Eye (tissue), 1 donor: Measurements from ENCODE around the gene C3orf20.

Experiments
- DNase-seq: peaks from one replicate; pipeline ENCODE4 v3.0.0-alpha.2; 2015

Gene C3orf20

GRCh38 chr3:14761121-14761672, 86.3 kb downstream of the C3orf20 start:
- no peak for DNase-seq

GRCh38 chr3:14761866-14762265, 86.9 kb downstream of the C3orf20 start:
- DNase-seq: no peak

- DNase-seq: no peak
These were observed 87.8 kb downstream of the C3orf20 start for GRCh38 chr3:14762701-14763100.

- DNase-seq: no peak
These were observed 89.6 kb downstream of the C3orf20 start for GRCh38 chr3:14764331-14765059.

GRCh38 chr3:14765060-14765400, 90.1 kb downstream of the C3orf20 start:
- DNase-seq: no peak

- DNase-seq: no peak
These were observed 90.9 kb downstream of the C3orf20 start for GRCh38 chr3:14765576-14766427.

- no peak for DNase-seq
These were observed 91.7 kb downstream of the C3orf20 start for GRCh38 chr3:14766428-14767244.

- no peak for DNase-seq
These were observed 92.5 kb downstream of the C3orf20 start for GRCh38 chr3:14767245-14768051.

GRCh38 chr3:14768182-14768790, 93.3 kb downstream of the C3orf20 start:
- DNase-seq: no peak

GRCh38 chr3:14768881-14769280, 93.9 kb downstream of the C3orf20 start:
- DNase-seq: no peak

GRCh38 chr3:14769544-14770325, 94.8 kb downstream of the C3orf20 start:
- DNase-seq: no peak

- no peak for DNase-seq
These were observed 95.7 kb downstream of the C3orf20 start for GRCh38 chr3:14770591-14770990.

- no peak for DNase-seq
These were observed 96.9 kb downstream of the C3orf20 start for GRCh38 chr3:14771593-14772497.

- no peak for DNase-seq
These were observed 97.7 kb downstream of the C3orf20 start for GRCh38 chr3:14772533-14773138.

- DNase-seq: no peak
These were observed 98.3 kb downstream of the C3orf20 start for GRCh38 chr3:14773281-14773680.

- no peak for DNase-seq
These were observed 98.8 kb downstream of the C3orf20 start for GRCh38 chr3:14773691-14774128.

GRCh38 chr3:14774431-14774830, 99.5 kb downstream of the C3orf20 start:
- no peak for DNase-seq

GRCh38 chr3:14775011-14775410, 100.1 kb downstream of the C3orf20 start:
- no peak for DNase-seq

- DNase-seq: no peak
These were observed 100.6 kb downstream of the C3orf20 start for GRCh38 chr3:14775563-14775962.
